HT1080 (cell line): ENCODE measurements around the gene HOXD12. TPM values are rescaled to one million over a fixed set of nuclear protein-coding genes. Genes with fewer than 3 reads are reported as not detected.

Source experiments
- DNase-seq: peaks from one replicate; pipeline ENCODE4 v3.0.0-alpha.2; 2015; ENCODE audit warnings: low read depth
- total RNA-seq: library from RNA; depleted of rRNA; stranded (reverse); fragments of >200 nt; shearing (Covaris generic); gene quantifications from 2 replicates; pipeline ENCODE4 v1.2.3, GENCODE V29; 2014

Gene HOXD12
- total RNA-seq, 1 experiment from 2014 or later, result not detected

- DNase-seq, result no peak
Measured at GRCh38 chr2:176130957-176131847, 31.6 kb downstream of the HOXD12 start.

- DNase-seq, result no peak
Measured at GRCh38 chr2:176131848-176132158, 32.2 kb downstream of the HOXD12 start.

GRCh38 chr2:176132205-176133171 lies 32.9 kb downstream of the HOXD12 start:
- no peak for DNase-seq

GRCh38 chr2:176133389-176133788 lies 33.8 kb downstream of the HOXD12 start:
- DNase-seq, result no peak

- DNase-seq, result no peak
Measured at GRCh38 chr2:176134035-176134434, 34.4 kb downstream of the HOXD12 start.

- peak; percentile 49 for DNase-seq
Measured at GRCh38 chr2:176135035-176135440, 35.4 kb downstream of the HOXD12 start.

GRCh38 chr2:176136374-176137251 lies 37.0 kb downstream of the HOXD12 start:
- no peak for DNase-seq

- DNase-seq, result no peak
Measured at GRCh38 chr2:176137252-176137580, 37.6 kb downstream of the HOXD12 start.

- no peak for DNase-seq
Measured at GRCh38 chr2:176137906-176138305, 38.3 kb downstream of the HOXD12 start.

- no peak for DNase-seq
Measured at GRCh38 chr2:176138526-176138922, 38.9 kb downstream of the HOXD12 start.

- DNase-seq, result no peak
Measured at GRCh38 chr2:176138923-176139660, 39.5 kb downstream of the HOXD12 start.

GRCh38 chr2:176139661-176140512 lies 40.3 kb downstream of the HOXD12 start:
- DNase-seq, result no peak

- DNase-seq, result peak; percentile 75
Measured at GRCh38 chr2:176140513-176141317, 41.1 kb downstream of the HOXD12 start.

- no peak for DNase-seq
Measured at GRCh38 chr2:176142281-176142680, 42.7 kb downstream of the HOXD12 start.

- no peak for DNase-seq
Measured at GRCh38 chr2:176145085-176145969, 45.7 kb downstream of the HOXD12 start.

GRCh38 chr2:176146101-176146500 lies 46.5 kb downstream of the HOXD12 start:
- DNase-seq, result no peak

- no peak for DNase-seq
Measured at GRCh38 chr2:176146645-176147044, 47.0 kb downstream of the HOXD12 start.
